ENCODE data around the gene OR8B2. TPM values are rescaled to one million over a fixed set of nuclear protein-coding genes. Genes with fewer than 3 reads are reported as not detected.

The OR8B2 gene
- total RNA-seq, 2 experiments from 2014 or later, result not detected

DNA sequence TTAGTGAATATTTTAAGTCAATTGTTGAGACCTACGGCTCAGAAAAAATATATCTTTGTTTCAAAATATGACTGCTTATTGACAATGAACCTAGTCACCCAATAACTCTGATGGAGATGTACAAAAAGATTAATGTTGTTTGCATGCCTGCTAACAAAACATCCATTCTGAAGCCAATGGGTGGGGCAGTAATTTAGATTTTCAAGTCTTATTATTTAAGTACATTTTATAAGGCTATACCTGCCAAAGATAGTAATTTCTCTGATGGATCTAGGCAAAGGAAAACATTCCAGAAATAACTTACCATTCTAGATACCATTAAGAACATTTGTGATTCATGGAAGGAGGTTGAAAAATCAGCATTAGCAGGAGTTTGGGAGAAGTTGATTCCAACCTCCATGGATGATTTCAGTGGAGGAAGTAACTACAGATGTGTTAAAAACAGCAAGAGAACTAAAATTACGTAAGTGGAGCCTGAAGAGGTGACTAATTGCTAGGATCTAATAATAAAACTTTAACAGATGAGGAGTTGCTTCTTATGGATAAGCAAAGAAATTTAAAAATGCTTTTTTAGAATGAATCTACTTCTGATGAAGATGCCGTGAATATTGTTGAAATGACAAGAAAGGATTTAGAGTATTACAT, 37.9 kb downstream of the OR8B2 start:
- no peak for DNase-seq
- Mint-ChIP-seq H3K27ac (no peak overlapping the region), H3K27me3 (peaks cover 12% of the 10 kb centered on the region), H3K4me1 (no peaks in the 10 kb centered on the region), H3K9me3 (no peaks in the 10 kb centered on the region), H3K36me3 (no peaks in the 10 kb centered on the region), H3K4me3 (no peak overlapping the region)

GRCh38 chr11:124344346-124344745, 40.0 kb downstream of the OR8B2 start:
- Mint-ChIP-seq H3K9me3 (no peaks in the 10 kb centered on the region), H3K27me3 (peaks cover 12% of the 10 kb centered on the region), H3K4me3 (no peak overlapping the region)

DNA sequence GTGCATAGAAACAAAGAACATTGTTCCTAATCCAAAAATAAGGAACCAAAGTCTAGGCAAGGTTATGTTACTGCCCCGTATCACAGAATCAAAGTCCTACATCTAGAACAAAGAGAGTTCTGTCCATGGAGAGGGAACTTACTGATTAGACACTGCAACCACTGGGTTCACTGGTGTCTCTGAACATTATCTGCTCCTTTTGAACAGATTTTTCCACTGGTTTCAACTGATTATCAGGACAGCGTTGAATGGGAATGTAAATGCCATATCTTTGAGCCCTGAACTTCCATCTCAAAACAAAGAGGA, 44.2 kb downstream of the OR8B2 start:
- Mint-ChIP-seq H3K4me3 (no peak overlapping the region), H3K27ac (no peak overlapping the region), H3K36me3 (no peaks in the 10 kb centered on the region), H3K9me3 (no peaks in the 10 kb centered on the region), H3K4me1 (no peaks in the 10 kb centered on the region), H3K27me3 (peaks cover 8% of the 10 kb centered on the region)
- DNase-seq, result no peak

More at GRCh38 chr11:124344346-124344745, 40.0 kb downstream of the OR8B2 start:
- Mint-ChIP-seq H3K4me1 (no peaks in the 10 kb centered on the region), H3K36me3 (no peaks in the 10 kb centered on the region), H3K27ac (no peak overlapping the region)
- DNase-seq, result no peak

GRCh38 chr11:124339396-124340141, 44.7 kb downstream of the OR8B2 start:
- no peaks in the 10 kb centered on the region for H3K9me3 Mint-ChIP-seq
- H3K4me3 Mint-ChIP-seq, result no peak overlapping the region
- no peak for DNase-seq
- no peaks in the 10 kb centered on the region for H3K4me1 Mint-ChIP-seq
- H3K36me3 Mint-ChIP-seq, result no peaks in the 10 kb centered on the region
- peaks cover 3% of the 10 kb centered on the region for H3K27me3 Mint-ChIP-seq
- no peak overlapping the region for H3K27ac Mint-ChIP-seq

Other genes starting within 250 kb of the OR8B2 start
- gene OR10D3, start 201.2 kb downstream of the OR8B2 start, total RNA-seq, result not detected
- gene OR8G1, start 143.4 kb downstream of the OR8B2 start, total RNA-seq, result not detected
- not detected for gene OR8G5, start 128.1 kb downstream of the OR8B2 start, total RNA-seq
- gene OR8D1, start 70.5 kb downstream of the OR8B2 start, total RNA-seq, result not detected
- gene OR8D2, start 64.3 kb downstream of the OR8B2 start, total RNA-seq, result not detected
- gene OR8B3, start 14.5 kb upstream of the OR8B2 start, total RNA-seq, result not detected
- gene OR8B4, start 40.4 kb upstream of the OR8B2 start, total RNA-seq, result not detected
- not detected for gene OR8B8, start 61.2 kb upstream of the OR8B2 start, total RNA-seq
- gene OR8B12, start 159.2 kb upstream of the OR8B2 start, total RNA-seq, result not detected
- gene OR8A1, start 185.5 kb upstream of the OR8B2 start, total RNA-seq, result not detected
- gene PANX3, start 226.9 kb upstream of the OR8B2 start, total RNA-seq, result not detected
- gene TBRG1, start 238.4 kb upstream of the OR8B2 start, total RNA-seq, result 10 to 100 TPM; 37.8 to 38.2 TPM

Measured in activated naive CD8-positive, alpha-beta T cell treated with anti-CD3 and anti-CD28 coated beads for 36 hours (primary cell).